ENCODE results near the gene TMTC1.

The TMTC1 gene

GRCh38 chr12:29578070-29578469 lies 205.7 kb downstream of the TMTC1 start:
- Histone ChIP-seq H2BK15ac (ENCODE audit: low read depth, poor library complexity, severe bottlenecking) (no peak overlapping the region), H3K14ac (ENCODE audit: low read length in 2 of 2) (no peak overlapping the region), H4K91ac (ENCODE audit: low read length) (no peak overlapping the region), H3K18ac (ENCODE audit: low read depth in 1 of 2, low read length in 2 of 2) (no peak overlapping the region), H2AK5ac (ENCODE audit: low read length, severe bottlenecking) (no peak overlapping the region), H3K9me3 (ENCODE audit: control insufficient read depth, low read length) (no peaks in the 10 kb centered on the region), H2BK120ac (ENCODE audit: low read depth, low read length) (no peak overlapping the region), H4K8ac (ENCODE audit: low read length) (no peak overlapping the region), H2AFZ (ENCODE audit: low read depth, low read length) (no peak overlapping the region), H3K4ac (ENCODE audit: low read depth in 1 of 2, low read length in 2 of 2) (no peak overlapping the region), H2BK5ac (ENCODE audit: low read depth, low read length, poor library complexity, severe bottlenecking) (no peak overlapping the region), H3K27ac (ENCODE audit: low read length, poor library complexity, severe bottlenecking) (no peak overlapping the region), H3K4me2 (ENCODE audit: low read length, poor library complexity, severe bottlenecking) (no peak overlapping the region), H3K4me3 (ENCODE audit: insufficient read depth in 1 of 2, low read depth in 1 of 2, low read length in 2 of 2) (no peak overlapping the region), H3K79me1 (replicated peaks; ENCODE audit: low read length, poor library complexity, severe bottlenecking) (no peaks in the 10 kb centered on the region), H3K9ac (ENCODE audit: low read length) (no peak overlapping the region), H3K36me3 (ENCODE audit: control insufficient read depth in 1 of 2, insufficient read depth in 2 of 2, low read depth in 1 of 2, low read length in 2 of 2) (peaks cover 0 to 14% of the 10 kb centered on the region in 2 experiments), H3K4me1 (ENCODE audit: control insufficient read depth, insufficient read depth, low read depth, low read length) (no peaks in the 10 kb centered on the region), H3K27me3 (ENCODE audit: control insufficient read depth in 1 of 2, insufficient read depth in 1 of 2, low read length in 2 of 2) (no peaks in the 10 kb centered on the region), H3K23ac (ENCODE audit: low read length in 2 of 2) (no peak overlapping the region), H2BK12ac (ENCODE audit: low read length in 2 of 2) (no peak overlapping the region)
- no CpG with 5 or more reads among the region's 1 CpG for WGBS
- no peak for DNase-seq

- WGBS, result 89% methylated on average over 4 of the region's 4 CpGs
- no peaks in the 10 kb centered on the region for H3K79me1 ChIP-seq (replicated peaks; ENCODE audit: low read length, poor library complexity, severe bottlenecking)
- H3K9me3 ChIP-seq (ENCODE audit: control insufficient read depth, low read length), result no peaks in the 10 kb centered on the region
Measured at GRCh38 chr12:29574500-29574899, 209.2 kb downstream of the TMTC1 start.

GRCh38 chr12:29572938-29573337 lies 210.8 kb downstream of the TMTC1 start:
- WGBS, result 88% methylated on average over 2 of the region's 4 CpGs
- Histone ChIP-seq H2AK5ac (ENCODE audit: low read length, severe bottlenecking) (no peak overlapping the region), H2BK15ac (ENCODE audit: low read depth, poor library complexity, severe bottlenecking) (no peak overlapping the region), H3K79me1 (replicated peaks; ENCODE audit: low read length, poor library complexity, severe bottlenecking) (no peaks in the 10 kb centered on the region), H3K4ac (ENCODE audit: low read depth in 1 of 2, low read length in 2 of 2) (no peak overlapping the region), H2BK120ac (ENCODE audit: low read depth, low read length) (no peak overlapping the region), H3K14ac (ENCODE audit: low read length in 2 of 2) (no peak overlapping the region), H3K36me3 (ENCODE audit: control insufficient read depth in 1 of 2, insufficient read depth in 2 of 2, low read depth in 1 of 2, low read length in 2 of 2) (peaks cover 0 to 26% of the 10 kb centered on the region in 2 experiments), H3K9ac (ENCODE audit: low read length) (no peak overlapping the region), H3K27ac (ENCODE audit: low read length, poor library complexity, severe bottlenecking) (no peak overlapping the region), H3K27me3 (ENCODE audit: control insufficient read depth in 1 of 2, insufficient read depth in 1 of 2, low read length in 2 of 2) (no peaks in the 10 kb centered on the region), H2BK5ac (ENCODE audit: low read depth, low read length, poor library complexity, severe bottlenecking) (no peak overlapping the region), H2AFZ (ENCODE audit: low read depth, low read length) (no peak overlapping the region), H4K8ac (ENCODE audit: low read length) (no peak overlapping the region), H3K18ac (ENCODE audit: low read depth in 1 of 2, low read length in 2 of 2) (no peak overlapping the region), H4K91ac (ENCODE audit: low read length) (no peak overlapping the region), H3K4me2 (ENCODE audit: low read length, poor library complexity, severe bottlenecking) (no peak overlapping the region), H3K4me3 (ENCODE audit: insufficient read depth in 1 of 2, low read depth in 1 of 2, low read length in 2 of 2) (no peak overlapping the region), H3K4me1 (ENCODE audit: control insufficient read depth, insufficient read depth, low read depth, low read length) (no peaks in the 10 kb centered on the region), H3K9me3 (ENCODE audit: control insufficient read depth, low read length) (no peaks in the 10 kb centered on the region), H2BK12ac (ENCODE audit: low read length in 2 of 2) (no peak overlapping the region), H3K23ac (ENCODE audit: low read length in 2 of 2) (no peak overlapping the region)
- no peak for DNase-seq

More at GRCh38 chr12:29574500-29574899, 209.2 kb downstream of the TMTC1 start:
- no peak overlapping the region for H3K27ac ChIP-seq (ENCODE audit: low read length, poor library complexity, severe bottlenecking)
- DNase-seq, result no peak
- H2AFZ ChIP-seq (ENCODE audit: low read depth, low read length), result no peak overlapping the region
- no peak overlapping the region for H4K8ac ChIP-seq (ENCODE audit: low read length)
- H3K18ac ChIP-seq (ENCODE audit: low read depth in 1 of 2, low read length in 2 of 2), result no peak overlapping the region
- no peak overlapping the region for H2BK5ac ChIP-seq (ENCODE audit: low read depth, low read length, poor library complexity, severe bottlenecking)
- H3K23ac ChIP-seq (ENCODE audit: low read length in 2 of 2), result no peak overlapping the region
- no peak overlapping the region for H2BK120ac ChIP-seq (ENCODE audit: low read depth, low read length)
- no peaks in the 10 kb centered on the region for H3K27me3 ChIP-seq (ENCODE audit: control insufficient read depth in 1 of 2, insufficient read depth in 1 of 2, low read length in 2 of 2)
- no peak overlapping the region for H3K14ac ChIP-seq (ENCODE audit: low read length in 2 of 2)
- no peak overlapping the region for H3K4ac ChIP-seq (ENCODE audit: low read depth in 1 of 2, low read length in 2 of 2)
- H3K9ac ChIP-seq (ENCODE audit: low read length), result no peak overlapping the region
- no peak overlapping the region for H3K4me2 ChIP-seq (ENCODE audit: low read length, poor library complexity, severe bottlenecking)
- H2BK12ac ChIP-seq (ENCODE audit: low read length in 2 of 2), result no peak overlapping the region
- no peak overlapping the region for H2BK15ac ChIP-seq (ENCODE audit: low read depth, poor library complexity, severe bottlenecking)
- H3K36me3 ChIP-seq (ENCODE audit: control insufficient read depth in 1 of 2, insufficient read depth in 2 of 2, low read depth in 1 of 2, low read length in 2 of 2), result peaks cover 0 to 32% of the 10 kb centered on the region in 2 experiments
- no peak overlapping the region for H3K4me3 ChIP-seq (ENCODE audit: insufficient read depth in 1 of 2, low read depth in 1 of 2, low read length in 2 of 2)
- no peak overlapping the region for H2AK5ac ChIP-seq (ENCODE audit: low read length, severe bottlenecking)
- no peaks in the 10 kb centered on the region for H3K4me1 ChIP-seq (ENCODE audit: control insufficient read depth, insufficient read depth, low read depth, low read length)
- no peak overlapping the region for H4K91ac ChIP-seq (ENCODE audit: low read length)

- Histone ChIP-seq H2BK15ac (ENCODE audit: low read depth, poor library complexity, severe bottlenecking) (no peak overlapping the region), H2AK5ac (ENCODE audit: low read length, severe bottlenecking) (no peak overlapping the region), H3K4me3 (ENCODE audit: insufficient read depth in 1 of 2, low read depth in 1 of 2, low read length in 2 of 2) (no peak overlapping the region), H3K9ac (ENCODE audit: low read length) (no peak overlapping the region), H3K4me2 (ENCODE audit: low read length, poor library complexity, severe bottlenecking) (no peak overlapping the region), H2BK12ac (ENCODE audit: low read length in 2 of 2) (no peak overlapping the region), H3K79me1 (replicated peaks; ENCODE audit: low read length, poor library complexity, severe bottlenecking) (no peaks in the 10 kb centered on the region), H3K18ac (ENCODE audit: low read depth in 1 of 2, low read length in 2 of 2) (no peak overlapping the region), H3K4ac (ENCODE audit: low read depth in 1 of 2, low read length in 2 of 2) (no peak overlapping the region), H3K14ac (ENCODE audit: low read length in 2 of 2) (no peak overlapping the region), H3K36me3 (ENCODE audit: control insufficient read depth in 1 of 2, insufficient read depth in 2 of 2, low read depth in 1 of 2, low read length in 2 of 2) (peaks cover 0 to 26% of the 10 kb centered on the region in 2 experiments), H3K9me3 (ENCODE audit: control insufficient read depth, low read length) (no peaks in the 10 kb centered on the region), H3K23ac (ENCODE audit: low read length in 2 of 2) (no peak overlapping the region), H2BK120ac (ENCODE audit: low read depth, low read length) (no peak overlapping the region), H4K8ac (ENCODE audit: low read length) (no peak overlapping the region), H4K91ac (ENCODE audit: low read length) (no peak overlapping the region), H2AFZ (ENCODE audit: low read depth, low read length) (no peak overlapping the region), H3K27ac (ENCODE audit: low read length, poor library complexity, severe bottlenecking) (no peak overlapping the region), H3K27me3 (ENCODE audit: control insufficient read depth in 1 of 2, insufficient read depth in 1 of 2, low read length in 2 of 2) (no peaks in the 10 kb centered on the region), H2BK5ac (ENCODE audit: low read depth, low read length, poor library complexity, severe bottlenecking) (no peak overlapping the region), H3K4me1 (ENCODE audit: control insufficient read depth, insufficient read depth, low read depth, low read length) (no peaks in the 10 kb centered on the region)
- no peak for DNase-seq
- 91% methylated on average over 3 of the region's 4 CpGs for whole genome bisulfite sequencing
Measured at GRCh38 chr12:29572464-29572863, 211.3 kb downstream of the TMTC1 start.

Measured in mesenchymal stem cell (in vitro differentiated cells and primary cell).